ENCODE data around the gene MCMBP.

The MCMBP gene

DNA sequence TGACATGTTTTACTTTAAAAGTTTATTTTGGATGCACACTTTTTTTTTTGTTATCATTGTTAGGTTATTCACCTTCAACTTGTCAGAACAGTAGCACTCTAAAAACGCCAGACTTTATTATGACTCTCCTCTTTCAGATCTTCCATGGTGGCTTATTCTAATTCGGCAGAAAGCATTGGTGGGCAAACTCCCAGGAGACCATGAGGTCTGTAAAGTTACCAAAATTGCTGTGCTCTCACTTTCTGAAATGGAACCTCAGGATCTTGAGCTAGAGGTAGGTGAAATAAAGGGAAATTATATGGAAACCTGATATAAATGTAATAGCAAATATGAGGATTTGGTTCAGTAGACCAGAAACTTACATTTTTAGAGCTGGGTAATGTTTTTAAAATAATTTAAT is 91.1 kb downstream of the MCMBP start:
- no peak for ATAC-seq

DNA sequence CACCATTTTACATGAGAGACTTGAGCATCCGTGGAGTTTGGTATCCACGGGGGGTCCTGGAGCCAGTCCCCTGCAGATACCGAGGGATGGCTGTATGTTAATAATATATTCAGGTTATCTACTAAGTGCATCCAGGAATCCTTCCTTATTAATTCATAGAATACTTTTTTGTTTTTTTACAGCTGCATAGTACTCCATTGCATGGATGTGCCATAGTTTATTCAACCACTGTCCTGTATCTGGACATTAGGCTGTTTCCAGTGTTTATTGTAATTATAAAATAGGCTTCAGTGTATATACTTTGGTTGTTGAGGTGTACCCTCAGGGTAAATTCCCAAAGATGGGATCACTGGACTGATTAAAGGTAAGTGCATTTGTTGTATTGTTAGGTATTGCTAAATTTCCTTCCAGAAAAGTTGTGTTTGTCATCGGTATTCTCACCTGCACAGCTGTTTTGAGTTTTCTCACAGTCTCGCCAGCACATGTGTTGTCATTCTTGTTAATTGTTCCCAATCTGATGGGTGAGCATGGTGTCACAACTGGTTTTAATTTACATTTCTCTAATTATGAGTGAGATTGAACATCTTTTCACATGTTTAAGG is 91.7 kb downstream of the MCMBP start:
- no peak for ATAC-seq
